Inflammatory macrophage treated with lipopolysaccharide for 1 hour (primary cell): ENCODE data around the gene MATN4.

ENCODE experiments used
- DNase-seq, 2 donors: peaks; one replicate each; pipeline ENCODE4 v3.0.0-alpha.2; 2020 to 2022

MATN4 gene

DNA sequence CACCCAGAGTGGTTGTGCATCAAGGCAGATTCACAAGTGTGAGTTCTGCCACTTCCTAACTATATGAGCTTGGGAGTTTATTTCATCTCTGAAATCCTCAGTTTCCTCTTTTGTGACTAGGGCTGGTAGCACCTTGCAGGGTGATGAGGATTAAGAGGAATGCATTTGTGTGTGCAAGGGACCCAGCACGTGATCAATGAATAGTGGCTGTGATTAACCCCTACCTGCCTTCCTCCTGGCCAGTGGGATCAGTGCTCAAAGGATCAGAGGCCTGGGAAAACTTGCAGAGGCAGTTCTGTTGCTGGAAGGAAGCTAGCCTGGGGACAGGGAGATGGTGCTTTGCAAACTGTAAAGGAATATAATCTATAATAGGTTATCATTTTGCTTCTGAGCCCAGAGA lies 32.9 kb upstream of the MATN4 start:
- no peak for DNase-seq

DNA sequence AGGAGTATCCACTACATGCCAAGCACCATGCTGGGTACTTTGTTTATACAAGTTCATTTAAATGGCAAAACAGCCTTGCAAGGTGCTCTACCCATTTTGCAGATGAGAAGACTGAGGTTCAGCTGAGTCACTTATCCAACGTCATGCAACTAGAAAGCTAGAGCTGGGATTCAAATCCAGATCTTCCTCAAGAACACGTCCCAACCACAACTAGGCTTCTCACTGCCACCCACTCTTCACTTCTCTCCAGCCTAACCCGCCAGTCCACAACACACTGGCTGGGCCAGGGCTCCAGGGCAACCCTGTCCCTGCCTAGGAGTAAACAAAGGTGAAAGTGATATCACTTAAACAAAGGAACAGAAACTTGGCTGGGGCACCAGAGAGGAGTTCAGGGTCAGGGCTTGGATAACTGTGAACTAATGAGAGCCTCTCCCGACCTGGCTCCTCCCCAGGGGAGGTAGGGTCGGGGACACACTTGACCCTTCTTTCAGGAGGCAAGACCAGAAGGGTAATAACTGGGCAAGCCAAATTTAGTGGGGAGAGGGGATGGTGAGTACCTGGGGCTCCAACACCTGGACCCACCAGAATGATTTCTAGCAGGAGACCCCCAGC lies 32.2 kb upstream of the MATN4 start:
- no peak for DNase-seq

DNA sequence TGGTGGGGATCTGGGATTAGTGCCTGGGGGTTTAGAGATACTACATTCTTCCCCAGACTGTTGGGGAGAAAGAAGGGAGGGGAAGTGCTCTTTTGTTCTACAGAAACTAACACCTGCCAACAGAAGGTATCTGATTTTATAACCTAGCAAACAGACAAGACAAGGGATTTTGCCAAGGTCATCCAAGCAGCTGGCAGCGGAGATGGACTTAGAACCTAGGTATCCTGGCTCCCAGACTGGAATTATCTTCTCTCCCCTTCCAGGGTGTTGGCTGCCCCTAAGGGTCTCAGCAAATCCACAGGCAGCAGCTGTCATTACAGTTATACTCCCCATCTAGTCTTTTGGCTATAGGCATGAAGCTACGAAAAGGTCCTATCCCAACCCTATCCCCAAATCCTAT lies 31.7 kb upstream of the MATN4 start:
- DNase-seq, result no peak

- DNase-seq, result no peak
Measured at GRCh38 chr20:45339084-45339483, 31.0 kb upstream of the MATN4 start.

- no peak for DNase-seq
Measured at GRCh38 chr20:45338121-45339030, 30.3 kb upstream of the MATN4 start.

DNA sequence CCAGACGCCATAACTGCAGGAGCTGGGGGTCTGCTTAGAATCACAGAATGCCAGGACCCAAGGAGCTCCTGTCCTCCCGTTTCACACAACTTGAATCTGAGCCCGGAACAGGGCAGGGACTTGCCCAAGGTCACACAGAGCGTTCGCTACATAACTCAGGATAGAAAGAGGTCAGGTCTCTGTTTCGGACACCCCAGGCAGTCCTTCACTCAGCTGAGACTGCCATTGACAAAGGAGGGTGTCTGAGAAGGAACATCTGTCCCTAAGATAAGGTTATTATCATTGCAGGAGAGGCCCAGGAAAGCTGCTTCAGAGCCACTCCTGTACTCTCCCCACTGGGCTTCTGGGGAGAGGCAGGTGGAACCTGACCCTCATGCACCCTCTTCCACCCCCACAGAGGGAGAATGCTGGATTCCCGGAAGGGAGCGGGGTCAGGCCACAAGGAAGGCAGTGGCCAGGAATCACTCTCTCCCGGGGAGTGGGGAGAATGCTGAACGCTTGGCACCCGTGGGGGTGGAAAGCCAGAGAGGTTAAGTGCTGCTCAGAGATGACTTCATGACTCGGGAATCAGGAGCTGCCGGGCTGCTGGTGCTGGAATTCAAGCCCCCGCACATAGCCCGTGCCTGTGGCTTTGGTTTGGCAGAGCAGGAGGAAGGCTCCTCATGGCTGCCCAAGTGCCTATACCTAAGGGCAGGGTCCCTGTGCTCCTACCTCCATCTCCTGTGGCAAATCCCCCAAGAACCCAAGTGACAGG lies 29.4 kb upstream of the MATN4 start:
- no peak for DNase-seq

DNA sequence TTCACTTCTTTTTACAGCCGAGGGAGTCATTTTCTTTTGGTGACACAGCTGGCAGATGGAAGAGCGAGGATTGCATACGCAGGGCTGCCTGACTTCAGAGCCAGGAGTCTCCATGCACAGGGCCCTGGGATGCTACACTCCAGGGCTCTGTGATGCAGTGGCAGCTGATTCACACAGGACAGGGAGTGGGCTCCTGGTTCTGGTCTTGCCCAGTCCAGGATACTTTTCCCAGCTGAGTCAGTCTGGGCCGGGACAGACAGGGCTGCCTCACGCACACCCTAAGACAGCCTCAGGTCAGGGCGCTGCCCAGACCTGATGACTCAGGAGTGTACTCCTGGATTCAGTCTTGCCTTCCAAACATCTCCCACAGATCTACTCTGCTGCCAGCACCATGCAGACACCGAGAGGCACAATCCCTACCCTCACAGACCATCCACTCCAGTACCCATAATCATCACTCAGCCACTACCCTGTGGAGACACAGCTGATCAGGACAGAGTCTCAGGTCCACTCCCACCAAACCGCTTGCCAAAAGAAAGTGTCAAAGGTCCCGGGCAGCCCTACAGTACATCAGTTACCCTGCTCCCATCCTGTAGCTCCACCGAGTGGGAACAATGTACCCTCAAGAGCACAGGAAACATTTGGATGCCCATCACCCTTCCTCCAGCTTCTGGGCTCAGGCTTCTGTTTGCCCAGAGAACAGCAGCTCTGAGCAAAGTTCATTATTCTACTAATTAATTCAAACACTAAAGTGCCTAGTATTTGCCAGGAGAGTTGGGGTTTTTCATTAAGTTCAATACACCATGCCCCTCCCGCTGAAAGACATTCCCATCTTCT lies 28.6 kb upstream of the MATN4 start:
- no peak for DNase-seq

- DNase-seq, result no peak
Measured at GRCh38 chr20:45330476-45330875, 22.4 kb upstream of the MATN4 start.

GRCh38 chr20:45329497-45330319 lies 21.6 kb upstream of the MATN4 start:
- no peak for DNase-seq

- no peak for DNase-seq
Measured at GRCh38 chr20:45328451-45328850, 20.4 kb upstream of the MATN4 start.

DNA sequence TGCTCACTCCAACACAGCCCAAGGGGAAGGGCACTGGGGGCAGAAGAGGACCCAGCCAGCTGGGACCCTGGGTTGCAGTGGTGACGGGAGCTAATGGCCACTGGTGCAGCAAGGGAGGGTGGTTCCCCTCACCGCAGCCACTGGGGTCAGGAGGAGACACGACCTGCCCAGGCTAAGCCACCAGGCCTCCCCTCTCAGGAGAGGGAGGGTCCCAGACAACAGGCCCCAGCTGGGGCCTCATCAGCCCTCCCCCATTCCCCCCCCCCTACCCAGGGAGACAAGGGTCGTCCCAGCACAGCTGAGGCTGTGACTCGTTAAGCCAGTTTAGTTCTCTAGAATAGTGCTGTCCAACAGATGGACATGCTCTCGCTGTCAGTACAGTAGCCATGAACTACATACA lies 17.3 kb upstream of the MATN4 start:
- DNase-seq, result no peak

- DNase-seq, result peak; percentile 9 to 44
Measured at GRCh38 chr20:45323731-45324130, 15.6 kb upstream of the MATN4 start.

- DNase-seq, result peak; percentile 76 to 88
Measured at GRCh38 chr20:45322952-45323383, 14.9 kb upstream of the MATN4 start.

DNA sequence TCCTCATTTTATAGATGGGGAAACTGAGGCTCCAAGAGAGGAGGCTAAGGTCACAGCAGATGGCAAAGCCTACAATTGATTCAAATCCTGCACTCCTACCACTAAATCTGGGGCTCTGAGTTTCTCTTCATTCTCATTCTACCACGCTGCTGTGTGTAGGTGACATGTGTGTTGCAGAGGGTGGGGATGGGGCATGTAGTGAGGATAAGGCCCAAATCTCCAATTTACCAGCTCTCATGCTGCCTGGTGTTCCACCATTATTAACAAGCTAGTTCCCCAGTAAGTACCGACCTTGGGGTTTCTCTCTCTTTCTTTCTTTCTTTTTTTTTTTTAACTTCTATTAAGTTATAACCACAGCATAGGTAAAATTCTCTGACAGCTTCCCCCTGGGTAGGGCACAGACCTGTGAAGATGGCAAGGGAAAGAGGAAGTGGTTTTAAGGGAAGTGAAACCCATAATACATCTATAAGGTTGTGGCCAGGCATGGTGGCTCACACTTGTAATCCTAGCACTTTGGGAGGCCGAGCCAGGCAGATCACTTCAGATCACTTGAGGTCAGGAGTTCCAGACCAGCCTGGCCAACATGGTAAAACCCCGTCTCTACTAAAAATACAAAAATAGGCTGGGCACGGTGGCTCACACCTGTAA lies 13.0 kb upstream of the MATN4 start:
- DNase-seq, result peak; percentile 28 to 33

DNA sequence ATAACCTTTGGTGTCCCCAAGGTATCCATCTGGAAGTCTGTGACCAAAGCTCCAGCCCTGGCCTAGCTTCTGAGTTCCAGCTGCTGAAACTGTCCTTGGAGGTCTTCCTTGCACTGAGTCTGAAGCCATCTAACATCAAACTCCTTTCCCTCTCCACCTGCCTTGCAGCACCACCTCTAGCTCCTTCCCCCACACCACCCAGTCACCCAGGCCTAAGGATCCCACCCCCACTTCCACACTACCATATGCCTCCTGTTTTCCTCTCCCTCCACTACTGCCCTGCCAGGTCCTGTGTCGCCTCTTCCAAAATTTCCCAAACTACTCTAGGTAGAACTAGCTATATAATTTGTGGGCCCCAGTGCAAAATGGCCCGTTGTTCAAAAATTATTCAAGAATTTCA lies 10.8 kb upstream of the MATN4 start:
- no peak for DNase-seq

DNA sequence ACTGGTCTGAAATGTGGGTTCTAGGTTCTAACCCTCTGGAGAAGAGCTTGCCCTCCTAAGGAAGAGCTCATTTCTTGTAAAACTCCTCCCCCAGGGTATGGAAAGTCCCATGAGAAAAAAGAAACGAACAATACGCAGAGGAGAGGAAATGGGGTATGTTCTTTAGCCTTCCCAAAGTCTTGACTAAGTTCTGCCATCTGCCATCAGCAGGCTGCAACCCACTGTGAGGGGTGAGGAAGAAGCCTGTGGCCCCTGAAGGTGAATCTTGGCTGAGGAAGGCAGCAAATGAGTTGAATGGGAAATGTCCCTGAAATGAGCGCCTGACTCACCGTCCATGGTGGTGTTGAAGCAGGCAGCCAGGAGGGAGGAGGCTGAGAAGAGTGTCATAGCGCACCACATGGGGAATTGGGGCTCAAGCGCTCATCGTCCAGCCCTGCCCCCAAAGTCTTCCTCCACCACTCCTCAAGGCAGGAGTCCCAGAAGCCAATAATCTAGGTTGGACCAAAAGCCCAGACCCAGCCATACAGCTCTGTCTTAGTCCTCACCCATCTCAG lies 10.4 kb upstream of the MATN4 start:
- no peak for DNase-seq

DNA sequence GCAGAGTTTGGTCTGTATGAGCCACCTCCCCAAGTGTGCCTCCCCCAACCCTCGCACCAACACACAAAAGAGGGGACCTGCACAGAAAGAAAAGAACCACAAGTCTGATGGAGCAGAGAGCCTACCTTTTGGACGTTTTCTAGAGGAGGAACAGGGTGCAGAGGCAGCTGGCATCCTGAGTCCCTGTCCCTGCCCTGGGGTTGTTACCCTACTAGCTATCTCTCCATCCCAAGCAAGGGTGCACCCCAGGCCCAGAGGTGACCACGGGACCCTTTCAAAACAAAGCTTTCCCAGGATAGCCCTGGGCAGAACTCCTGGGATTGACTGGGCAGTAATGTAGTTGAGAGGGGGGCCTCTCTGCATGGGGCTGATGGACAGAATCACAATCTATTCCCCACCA lies 9.7 kb upstream of the MATN4 start:
- no peak for DNase-seq

DNA sequence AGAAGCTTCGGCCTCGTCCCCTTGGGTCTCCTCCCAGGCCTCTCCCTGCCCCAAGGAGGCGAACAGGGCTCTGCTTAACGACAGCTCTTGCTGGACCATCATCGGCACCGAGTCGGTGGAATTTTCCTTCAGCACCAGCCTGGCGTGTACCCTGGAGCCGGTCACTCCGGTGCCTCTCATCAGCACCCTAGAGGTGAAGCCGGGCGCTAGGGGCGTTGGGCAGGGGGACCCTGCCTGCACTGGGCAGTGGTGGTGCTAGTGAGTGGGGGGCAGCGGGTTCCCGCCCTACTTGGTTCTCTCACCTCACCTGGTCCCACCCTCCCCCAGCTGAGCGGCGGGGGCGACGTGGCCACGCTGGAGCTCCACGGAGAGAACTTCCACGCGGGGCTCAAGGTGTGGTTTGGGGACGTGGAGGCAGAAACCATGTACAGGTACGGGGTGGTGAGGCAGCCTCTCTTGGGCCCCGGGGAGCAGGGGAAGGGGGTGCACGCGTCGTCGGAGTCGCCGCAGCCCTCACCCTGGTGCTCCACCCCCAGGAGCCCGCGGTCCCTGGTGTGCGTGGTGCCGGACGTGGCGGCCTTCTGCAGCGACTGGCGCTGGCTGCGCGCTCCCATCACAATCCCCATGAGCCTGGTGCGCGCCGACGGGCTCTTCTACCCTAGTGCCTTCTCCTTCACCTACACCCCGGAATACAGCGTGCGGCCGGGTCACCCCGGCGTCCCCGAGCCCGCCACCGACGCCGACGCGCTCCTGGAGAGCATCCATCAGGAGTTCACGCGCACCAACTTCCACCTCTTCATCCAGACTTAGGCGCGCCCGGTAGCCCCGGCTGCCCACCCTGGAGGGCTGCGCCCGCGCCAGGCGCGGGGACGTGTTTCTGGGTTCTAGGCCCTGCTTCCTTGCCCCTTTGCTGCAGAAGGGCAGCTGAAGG lies 8.3 kb upstream of the MATN4 start:
- DNase-seq, result no peak

GRCh38 chr20:45315672-45316071 lies 7.6 kb upstream of the MATN4 start:
- DNase-seq, result no peak

- DNase-seq, result no peak
Measured at GRCh38 chr20:45313943-45314342, 5.8 kb upstream of the MATN4 start.
